A549 (cell line): ENCODE results near the gene TTL. TPM values are rescaled to one million over a fixed set of nuclear protein-coding genes. Genes with fewer than 3 reads are reported as not detected.

Experiments
- ATAC-seq, 2 experiments: fragments of 200-7000 bp in 1 of 2; fragments of >200 bp in 1 of 2; cut with Nextera tagmentation in 1 of 2; cut with Tn5 transposase in 1 of 2; 3 replicates each; pipeline versions ENCODE4 v1.8.0 to v1.9.1; 2018 to 2020; ENCODE audit warnings: mild to moderate bottlenecking in 1 of 2, moderate library complexity in 1 of 2
- CTCF ChIA-PET: fragments of 300-600 bp; sonication (Branson Sonifier 250); formaldehyde crosslinking; extraction: SDS; loops from one replicate; lab custom pipeline; 2021; ENCODE audit warnings: antibody characterized with exemption, inconsistent platforms; lab: Yijun Ruan, JAX
- POLR2A ChIA-PET: fragments of 350-600 bp; formaldehyde crosslinking; extraction: SDS; loops from one replicate; lab custom pipeline; 2021; ENCODE audit warnings: antibody characterized with exemption, inconsistent platforms; lab: Yijun Ruan, JAX
- DNase-seq, 2 experiments: peaks; one replicate each; pipeline versions ENCODE4 v3.0.0 to v3.0.0-alpha.2; 2011 to 2016; ENCODE audit warnings: low read depth in 1 of 2, low spot score in 1 of 2
- FAIRE-seq: peaks from 2 replicates; lab custom pipeline; 2011; peaks lifted over from hg19 to GRCh38; lab: Jason Lieb, UNC
- H3K27ac ChIP-seq, 2 experiments: fragments of >200 bp; sonication (Bioruptor Twin); formaldehyde crosslinking; 3 replicates each; pipeline ENCODE4 v1.5.1; 2016 to 2017
- H3K4me1 ChIP-seq: fragments of >200 bp; sonication (Bioruptor Twin); formaldehyde crosslinking; 3 replicates; pipeline ENCODE4 v1.6.1; 2016
- H3K4me2 ChIP-seq: fragments of >200 bp; sonication (Bioruptor Twin); formaldehyde crosslinking; 3 replicates; pipeline ENCODE4 v1.6.1; 2016
- H3K4me3 ChIP-seq: fragments of >200 bp; sonication (Bioruptor Twin); formaldehyde crosslinking; 3 replicates; pipeline ENCODE4 v1.5.1; 2016
- H3K9me3 ChIP-seq: fragments of >200 bp; sonication (Bioruptor Twin); formaldehyde crosslinking; 3 replicates; pipeline ENCODE4 v1.6.1; 2016
- BCL3 ChIP-seq: fragments of >200 bp; sonication (Bioruptor Twin); formaldehyde crosslinking; IDR thresholded peaks from 3 replicates; pipeline ENCODE4 v1.6.1; 2016
- BHLHE40 ChIP-seq: IDR thresholded peaks from 2 replicates; pipeline ENCODE4 v1.6.1; 2012; ENCODE audit warnings: low read depth, low read length, inconsistent platforms
- CBX2 ChIP-seq: fragments of 200-600 bp; sonication (generic); IDR thresholded peaks from 2 replicates; pipeline ENCODE4 v1.6.1; 2016; ENCODE audit warnings: low read depth, mild to moderate bottlenecking, borderline replicate concordance
- CBX8 ChIP-seq: fragments of 200-600 bp; sonication (generic); IDR thresholded peaks from 2 replicates; pipeline ENCODE4 v1.6.1; 2016
- CHD4 ChIP-seq: fragments of 200-600 bp; sonication (generic); IDR thresholded peaks from 2 replicates; pipeline ENCODE4 v1.6.1; 2016; ENCODE audit warnings: antibody characterized with exemption, mild to moderate bottlenecking, borderline replicate concordance
- CTCF ChIP-seq: fragments of >200 bp; sonication (Bioruptor Twin); formaldehyde crosslinking; IDR thresholded peaks from 3 replicates; pipeline ENCODE4 v1.5.1; 2016
- E2F6 ChIP-seq: IDR thresholded peaks from 2 replicates; pipeline ENCODE4 v1.6.1; 2012; ENCODE audit warnings: low read depth, borderline replicate concordance
- EHMT2 ChIP-seq: fragments of 200-600 bp; sonication (generic); IDR thresholded peaks from 2 replicates; pipeline ENCODE4 v1.6.1; 2016; ENCODE audit warnings: antibody characterized with exemption, low read depth, mild to moderate bottlenecking, moderate library complexity
- ELK1 ChIP-seq: fragments of 150-350 bp; IDR thresholded peaks from 2 replicates; pipeline ENCODE4 v1.6.1; 2014; ENCODE audit warnings: low read depth, mild to moderate bottlenecking, low read length
- ESRRA ChIP-seq: fragments of 150-350 bp; IDR thresholded peaks from 2 replicates; pipeline ENCODE4 v1.6.1; 2014; ENCODE audit warnings: mild to moderate bottlenecking, low read length, borderline replicate concordance
- FOSB ChIP-seq: fragments of 250-450 bp; sonication (Bioruptor Pico); IDR thresholded peaks from 2 replicates; pipeline ENCODE4 v1.5.0; 2020; ENCODE audit warnings: mild to moderate bottlenecking, moderate library complexity
- FOSL2 ChIP-seq, 2 experiments: fragments of 450-650 bp in 1 of 2; fragments of >200 bp in 1 of 2; sonication (Bioruptor Twin) in 1 of 2; formaldehyde crosslinking; IDR thresholded peaks; 2 replicates each; pipeline versions ENCODE4 v1.5.0 to v1.6.1; 2016 to 2020; ENCODE audit warnings: mild to moderate bottlenecking in 1 of 2, moderate library complexity in 1 of 2
- GATA3 ChIP-seq: IDR thresholded peaks from 2 replicates; pipeline ENCODE4 v1.6.1; 2012; ENCODE audit warnings: borderline replicate concordance
- HDAC2 ChIP-seq: fragments of 200-600 bp; sonication (generic); IDR thresholded peaks from 2 replicates; pipeline ENCODE4 v1.6.1; 2016
- HEYL ChIP-seq: fragments of 250-450 bp; sonication (Bioruptor Pico); IDR thresholded peaks from 2 replicates; pipeline ENCODE4 v1.8.0; 2021; ENCODE audit warnings: mild to moderate bottlenecking, moderate library complexity
- HOXA7 ChIP-seq: fragments of 250-450 bp; sonication (Bioruptor Pico); IDR thresholded peaks from 2 replicates; pipeline ENCODE4 v1.5.0; 2020; ENCODE audit warnings: mild to moderate bottlenecking, moderate library complexity
- HOXB13 ChIP-seq: fragments of 250-450 bp; sonication (Bioruptor Pico); IDR thresholded peaks from 2 replicates; pipeline ENCODE4 v1.5.0; 2020; ENCODE audit warnings: low read depth, mild to moderate bottlenecking, moderate library complexity
- JUN ChIP-seq, 2 experiments: fragments of >200 bp; sonication (Bioruptor Twin); formaldehyde crosslinking; IDR thresholded peaks; 2 replicates in 1 of 2; 3 replicates in 1 of 2; pipeline ENCODE4 v1.6.1; 2016 to 2017
- JUNB ChIP-seq: fragments of >200 bp; sonication (Bioruptor Twin); formaldehyde crosslinking; IDR thresholded peaks from 2 replicates; pipeline ENCODE4 v1.6.1; 2016
- KDM1A ChIP-seq: fragments of 200-600 bp; sonication (generic); IDR thresholded peaks from 2 replicates; pipeline ENCODE4 v1.6.1; 2016; ENCODE audit warnings: low read depth, mild to moderate bottlenecking
- MAFK ChIP-seq: fragments of 450-650 bp; IDR thresholded peaks from 2 replicates; pipeline ENCODE4 v1.6.1; 2014; ENCODE audit not compliant: partially characterized antibody
- NFE2L2 ChIP-seq: fragments of 150-350 bp; conservative IDR thresholded peaks from 2 replicates; pipeline ENCODE4 v1.6.1; 2014; ENCODE audit warnings: low read length
- NPAS2 ChIP-seq: fragments of 250-450 bp; sonication (Bioruptor Pico); IDR thresholded peaks from 2 replicates; pipeline ENCODE4 v1.8.0; 2022; ENCODE audit warnings: mild to moderate bottlenecking, moderate library complexity, borderline replicate concordance
- NR3C1 ChIP-seq: fragments of >200 bp; sonication (Bioruptor Twin); formaldehyde crosslinking; IDR thresholded peaks from 3 replicates; pipeline ENCODE4 v1.6.1; 2017
- PBX3 ChIP-seq: IDR thresholded peaks from 2 replicates; pipeline ENCODE4 v1.6.1; 2012
- PHF8 ChIP-seq: fragments of 200-600 bp; sonication (generic); IDR thresholded peaks from 2 replicates; pipeline ENCODE4 v1.6.1; 2016; ENCODE audit warnings: low read depth, mild to moderate bottlenecking, antibody characterized with exemption, moderate library complexity, borderline replicate concordance
- POLR2A ChIP-seq: IDR thresholded peaks from 2 replicates; pipeline ENCODE4 v1.6.1; 2012; ENCODE audit warnings: mild to moderate bottlenecking, low read length
- RAD21 ChIP-seq, 2 experiments: fragments of >200 bp in 1 of 2; sonication (Bioruptor Twin) in 1 of 2; formaldehyde crosslinking in 1 of 2; IDR thresholded peaks in 1 of 2; conservative IDR thresholded peaks in 1 of 2; 2 replicates in 1 of 2; 3 replicates in 1 of 2; pipeline ENCODE4 v1.6.1; 2012 to 2018; ENCODE audit warnings: inconsistent platforms in 1 of 2
- RFX5 ChIP-seq: fragments of 450-650 bp; IDR thresholded peaks from 2 replicates; pipeline ENCODE4 v1.7.1; 2014; ENCODE audit warnings: antibody characterized with exemption, mild to moderate bottlenecking, moderate library complexity
- RNF2 ChIP-seq: fragments of 200-600 bp; sonication (generic); IDR thresholded peaks from 2 replicates; pipeline ENCODE4 v1.6.1; 2016; ENCODE audit warnings: low read depth, mild to moderate bottlenecking, antibody characterized with exemption, moderate library complexity, borderline replicate concordance
- SREBF2 ChIP-seq: fragments of 450-650 bp; IDR thresholded peaks from 2 replicates; pipeline ENCODE4 v1.6.1; 2014; ENCODE audit warnings: mild to moderate bottlenecking, moderate library complexity
- TFCP2L1 ChIP-seq: fragments of 250-450 bp; sonication (Bioruptor Pico); IDR thresholded peaks from 2 replicates; pipeline ENCODE4 v1.5.0; 2021; ENCODE audit warnings: mild to moderate bottlenecking
- TP53 ChIP-seq: fragments of 250-450 bp; sonication (Bioruptor Pico); IDR thresholded peaks from 2 replicates; pipeline ENCODE4 v1.5.0; 2021; ENCODE audit warnings: mild to moderate bottlenecking, moderate library complexity
- ZFP36 ChIP-seq: fragments of 450-650 bp; IDR thresholded peaks from 2 replicates; pipeline ENCODE4 v1.6.1; 2014; ENCODE audit warnings: borderline replicate concordance; ENCODE audit not compliant: partially characterized antibody
- ZNF302 ChIP-seq: fragments of 250-450 bp; sonication (Bioruptor Pico); IDR thresholded peaks from 2 replicates; pipeline ENCODE4 v1.9.0; 2021; ENCODE audit warnings: inconsistent platforms, mild to moderate bottlenecking, moderate library complexity
- WGBS: methylation state at CpG from one replicate; pipeline ENCODE4 v1.1.6; 2017; ENCODE audit errors: missing lambda C conversion rate; 5-methylcytosine and 5-hydroxymethylcytosine counted together
- polyA minus RNA-seq: library from RNA; depleted of rRNA, polyadenylated mRNA; stranded (reverse); fragments of >200 nt; gene quantifications from 2 replicates; pipeline ENCODE4 v1.2.3, GENCODE V29; 2011; rRNA and poly(A)+ RNA removed
- polyA plus RNA-seq, 4 experiments: library from polyadenylated mRNA; depleted of rRNA in 3 of 4; stranded (reverse); fragments of >200 nt; fragmentation: RNase III in 1 of 4; extraction: RNeasy Plus Mini Kit Qiagen cat#74134 plus additional on column Dnase treatment in 1 of 4; gene quantifications; 2 replicates in 3 of 4; 3 replicates in 1 of 4; pipeline ENCODE4 v1.2.3, GENCODE V29; 2011 to 2017
- TF ChIP-seq, protein P1 (sequence below): IDR thresholded peaks from 2 replicates; pipeline ENCODE4 v1.6.1; 2012

The TTL gene
- 29.7 and 39.0 TPM in 2 replicates for polyA plus RNA-seq (2011; rRNA removed)
- 9.2 and 11.8 TPM in 2 replicates for polyA plus RNA-seq (2012; cell fraction: cytosol; rRNA removed)
- 12.8 and 20.8 TPM in 2 replicates for polyA plus RNA-seq (2012; cell fraction: nucleus; rRNA removed)
- 29.8 to 33.1 TPM (median 31.3 TPM) in 3 replicates for polyA plus RNA-seq (2017; fragmentation: RNase III; extraction: RNeasy Plus Mini Kit Qiagen cat#74134 plus additional on column Dnase treatment)
- 34.0 and 42.1 TPM in 2 replicates for polyA minus RNA-seq

DNA sequence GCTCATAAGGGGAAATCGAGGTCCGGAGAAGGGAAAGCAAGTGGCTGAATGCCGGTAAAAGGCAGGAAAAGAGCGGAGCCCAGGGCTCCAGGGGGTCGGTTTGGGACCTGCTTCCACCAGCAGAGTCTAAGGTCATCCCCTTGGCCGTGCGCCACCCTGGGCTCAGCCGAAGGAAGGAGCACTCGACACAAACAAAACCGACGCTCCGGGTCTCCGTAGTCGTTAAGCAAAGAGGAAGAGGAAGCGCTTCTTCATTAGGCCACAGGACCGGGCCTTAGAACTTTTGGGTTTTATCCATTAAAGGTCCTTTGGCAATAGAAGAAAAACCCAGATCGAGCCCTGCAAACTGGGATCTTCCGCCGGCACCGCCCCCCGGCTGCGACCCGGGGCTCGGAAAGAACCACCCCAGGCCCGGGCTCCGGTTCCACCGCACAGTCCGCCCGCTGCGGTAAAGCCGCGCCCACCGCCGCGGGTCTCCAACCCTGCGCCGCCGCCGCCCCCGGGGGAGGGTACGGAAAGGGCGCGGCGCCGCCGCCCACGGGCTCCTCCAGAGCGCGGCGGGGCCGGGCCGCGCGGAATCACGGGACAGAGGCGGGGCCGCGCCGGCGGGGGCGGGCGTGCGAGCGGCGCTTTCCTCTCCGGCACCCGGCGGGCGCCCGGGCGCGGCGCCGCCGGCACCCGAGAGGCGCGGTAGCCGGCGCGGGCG is at the start of gene TTL:
Gene TTL (plus strand): TSS at position 629 of the 706 bp plus-strand sequence. CDS start 189 bp downstream, outside the sequence.
- CTCF ChIA-PET, result interaction anchor here (0.6 to 3.4 kb wide), 20 partner anchors 10 to 594 kb away, joined by 3 to 24 read pairs (median 6); partner anchors contain the start of gene CHCHD5
- DNase-seq, result peak; percentile 66 to 69
- peak within 1 kb of the TSS; percentile 84 to 93 for H3K27ac ChIP-seq
- TF ChIP-seq ELK1, result no peak
- TF ChIP-seq CHD4, result no peak
- TF ChIP-seq BCL3, result 0 out of 3 replicates have a peak, but pooled peaks have one; percentile 26
- TF ChIP-seq CTCF, result no peak
- TF ChIP-seq JUNB, result no peak
- TF ChIP-seq PHF8, result peak; percentile 51; the same call in 1 of the 2 replicates
- TF ChIP-seq GATA3, result no peak
- TF ChIP-seq PBX3, result no peak
- TF ChIP-seq EHMT2, result no peak
- no peak for TF ChIP-seq KDM1A
- TF ChIP-seq RNF2, result no peak
- no peak for TF ChIP-seq HEYL (CRISPR knock-in tag)
- no peak for TF ChIP-seq NPAS2
- TF ChIP-seq CBX8, result no peak
- TF ChIP-seq CBX2, result no peak
- TF ChIP-seq, protein P1, sequence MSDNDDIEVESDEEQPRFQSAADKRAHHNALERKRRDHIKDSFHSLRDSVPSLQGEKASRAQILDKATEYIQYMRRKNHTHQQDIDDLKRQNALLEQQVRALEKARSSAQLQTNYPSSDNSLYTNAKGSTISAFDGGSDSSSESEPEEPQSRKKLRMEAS, result no peak
- TF ChIP-seq NR3C1, result no peak
- TF ChIP-seq SREBF2, result no peak
- TF ChIP-seq FOSL2 (IDR thresholded peaks at IDR 0.05), result no peak
- no peak for TF ChIP-seq FOSL2 (CRISPR knock-in tag; IDR thresholded peaks at IDR 0.05)
- TF ChIP-seq RAD21 (conservative IDR thresholded peaks at IDR 0.05 in 1 of 2, IDR thresholded peaks at IDR 0.05 in 1 of 2), result no peak
- no peak for TF ChIP-seq MAFK
- TF ChIP-seq E2F6, result no peak
- TF ChIP-seq NFE2L2, result no peak
- TF ChIP-seq TP53 (CRISPR knock-in tag), result no peak
- no peak for TF ChIP-seq TFCP2L1
- TF ChIP-seq JUN (IDR thresholded peaks at IDR 0.05), result peak in 1 of 2 experiments; percentile 33; a peak in 2 of 5 replicates
- TF ChIP-seq HOXB13, result no peak
- no peak for TF ChIP-seq ESRRA
- no peak for TF ChIP-seq BHLHE40
- TF ChIP-seq ZNF302 (CRISPR knock-in tag), result no peak
- TF ChIP-seq HDAC2, result 0 out of 2 replicates have a peak, but pooled peaks have one; percentile 50
- no peak for TF ChIP-seq FOSB
- TF ChIP-seq POLR2A, result peak; percentile 48; the same call in 1 of the 2 replicates
- TF ChIP-seq HOXA7 (CRISPR knock-in tag), result no peak
- TF ChIP-seq RFX5, result no peak
- no peak for TF ChIP-seq ZFP36

More for the DNA sequence above, at the start of gene TTL:
- Histone ChIP-seq H3K4me2 (peak within 1 kb of the TSS; percentile 92), H3K4me1 (peaks cover 13% of the 10 kb centered on the region), H3K9me3 (no peaks in the 10 kb centered on the region), H3K4me3 (peak within 1 kb of the TSS; percentile 59)
- under 1% methylated on average over 29 of the region's 82 CpGs for WGBS
- FAIRE-seq, result no peak
- POLR2A ChIA-PET, result interaction anchor here (1.0 kb wide), 1 partner anchor 12 kb away, joined by 4 read pairs; no protein-coding TSS in a partner anchor
- ATAC-seq, result peak; percentile 74 to 77
